COLO829 (cell line): Measurements from ENCODE around the gene FBLN2.

Experiments used
- DNase-seq: peaks from one replicate; pipeline ENCODE4 v3.0.0; 2012; ENCODE audit warnings: low spot score

The FBLN2 gene

DNA sequence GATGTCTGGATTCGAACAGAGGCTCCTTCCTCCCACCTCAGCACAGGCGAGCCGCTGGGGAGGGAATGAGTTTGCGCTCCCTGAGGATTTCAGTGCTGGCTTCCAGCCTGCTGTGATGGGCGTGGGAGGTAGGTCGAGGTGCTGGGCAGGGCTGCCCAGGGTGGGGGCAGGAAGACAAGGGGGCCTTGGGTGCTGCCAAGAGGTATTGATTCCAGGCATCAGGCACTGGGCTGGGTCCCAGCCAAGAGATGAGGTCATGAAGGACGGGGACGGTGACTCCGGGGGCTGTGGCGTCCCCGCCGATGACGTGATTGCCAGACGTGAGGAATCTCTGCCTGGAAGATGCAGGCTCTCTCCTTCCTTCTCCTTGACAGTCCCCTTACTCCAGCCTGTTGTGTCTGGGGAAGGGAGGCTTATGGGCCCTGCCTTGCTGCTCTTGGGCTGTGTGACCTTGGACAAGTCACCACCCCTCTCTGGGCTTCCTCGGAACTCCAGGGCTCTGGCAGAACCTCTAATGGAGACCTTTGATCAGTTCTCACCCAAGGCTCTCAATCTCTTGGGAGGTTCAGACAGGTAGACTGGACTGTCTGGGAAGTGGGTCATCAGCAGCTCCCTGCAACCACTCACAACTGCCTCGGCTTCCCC lies 116.8 kb downstream of the FBLN2 start:
- DNase-seq, result no peak

DNA sequence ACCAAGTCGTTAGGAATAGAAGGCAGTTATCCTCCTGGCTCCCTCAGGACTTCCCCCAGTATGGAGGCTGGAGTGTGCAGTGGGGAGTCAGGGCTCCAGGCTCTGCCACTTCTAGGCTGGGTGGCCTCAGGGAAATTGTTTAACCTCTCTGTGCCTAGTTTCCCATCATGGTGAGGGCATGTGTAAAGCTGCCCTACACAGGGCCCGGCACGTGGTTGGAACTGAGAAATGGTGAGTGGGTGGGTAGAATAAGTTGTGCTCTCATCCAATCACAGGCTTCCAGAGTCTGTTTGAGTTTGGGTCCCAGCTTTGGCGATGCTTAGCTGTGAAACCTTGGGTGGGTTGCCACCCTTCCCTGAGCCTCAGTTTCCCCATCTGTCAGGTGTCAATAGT lies 117.3 kb downstream of the FBLN2 start:
- no peak for DNase-seq

DNA sequence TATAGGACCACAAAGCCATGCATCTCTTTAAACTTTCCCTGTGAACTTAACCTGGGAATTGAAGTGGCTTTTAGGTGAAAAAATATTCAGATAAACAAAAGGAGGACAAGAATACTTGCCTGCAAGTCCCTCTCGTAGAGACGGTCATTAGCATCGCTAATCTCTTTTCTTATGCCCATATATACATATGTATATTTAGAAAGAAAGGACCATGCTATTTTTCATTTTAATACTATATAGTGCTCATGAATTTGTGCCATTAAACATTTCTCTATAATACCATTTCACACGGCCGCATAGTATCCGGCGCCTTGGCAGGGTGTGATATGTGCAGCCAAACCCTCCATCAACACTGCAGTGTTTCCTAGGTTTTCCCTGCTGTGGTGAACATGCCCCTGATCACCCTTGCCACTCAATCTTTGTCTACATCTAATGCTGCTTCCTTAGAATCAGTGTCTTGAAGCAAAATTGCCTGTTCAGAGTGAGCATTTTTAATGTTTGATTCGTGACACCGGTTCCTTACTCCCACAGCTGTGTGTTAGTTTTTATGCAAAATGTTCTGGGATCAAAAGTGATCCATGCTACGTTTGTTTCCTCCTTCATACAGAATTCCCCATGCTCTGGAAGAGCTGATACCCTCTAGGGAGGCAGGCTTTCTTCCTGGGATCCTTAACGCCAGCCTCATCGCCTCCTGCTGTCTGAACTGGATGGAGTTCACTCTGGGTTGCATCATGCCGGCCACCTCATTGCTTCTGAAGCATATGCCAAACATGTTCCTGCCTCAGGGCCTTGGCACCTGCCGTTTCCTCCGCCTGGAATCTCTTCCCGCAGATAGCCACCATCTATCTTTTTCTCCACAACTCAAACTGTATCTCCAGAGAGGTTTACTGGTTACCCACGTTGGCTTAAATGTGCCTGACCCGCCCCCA lies 118.1 kb downstream of the FBLN2 start:
- no peak for DNase-seq

DNA sequence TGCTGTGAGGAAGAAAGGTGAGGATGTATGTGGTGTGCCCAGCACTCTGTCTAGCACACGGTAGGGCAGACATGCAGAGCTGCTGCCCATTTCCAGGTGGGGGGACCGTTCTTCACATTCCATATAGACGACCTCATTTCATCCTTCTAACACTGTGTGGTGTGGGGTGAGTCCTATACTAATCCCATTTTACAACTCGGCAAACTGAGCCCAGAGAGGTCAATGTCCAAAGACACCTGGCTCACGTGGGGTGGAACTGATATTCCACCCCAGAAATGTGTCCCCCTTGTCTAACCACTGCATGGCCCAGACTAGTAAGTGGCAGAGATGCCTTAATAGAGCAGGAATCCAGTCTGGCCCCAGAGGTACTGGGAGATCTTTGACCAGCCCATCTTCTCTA lies 119.2 kb downstream of the FBLN2 start:
- no peak for DNase-seq

DNA sequence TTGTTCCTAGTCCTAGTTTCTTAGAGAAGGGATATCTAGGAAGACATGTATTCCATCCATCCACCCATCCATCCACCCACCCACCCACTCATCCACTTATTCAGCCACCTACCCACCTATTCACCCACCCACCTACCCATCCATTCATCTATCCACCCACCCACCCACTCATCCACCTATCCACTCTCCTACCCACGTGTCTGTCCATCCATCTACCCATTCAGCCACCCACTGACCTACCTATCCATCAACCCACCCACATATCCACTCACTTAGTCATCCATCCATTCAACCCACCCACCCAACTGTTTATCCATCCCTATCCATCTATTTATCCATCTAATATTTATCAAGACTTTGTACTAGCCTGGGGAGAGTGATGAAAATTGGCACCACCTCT lies 120.5 kb downstream of the FBLN2 start:
- no peak for DNase-seq

DNA sequence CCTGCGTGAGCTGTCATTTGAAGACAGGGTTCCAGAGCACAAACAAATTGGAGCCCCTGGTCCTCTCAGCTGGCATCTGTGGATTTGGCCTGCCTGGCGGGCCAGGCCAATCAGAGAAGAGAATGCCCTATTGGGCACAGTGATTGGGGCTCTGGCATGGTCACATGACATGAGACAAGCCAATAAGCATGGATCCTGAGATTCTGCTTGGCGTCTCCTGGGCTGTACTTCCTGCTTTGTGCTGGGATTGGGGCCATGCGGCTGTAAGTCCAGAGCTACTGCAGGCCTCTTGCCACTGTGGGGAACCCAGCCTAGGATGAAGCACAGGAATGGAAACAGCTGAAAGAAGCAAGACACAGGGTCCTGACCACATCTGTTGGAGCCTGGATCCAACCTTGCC lies 121.4 kb downstream of the FBLN2 start:
- DNase-seq, result no peak

DNA sequence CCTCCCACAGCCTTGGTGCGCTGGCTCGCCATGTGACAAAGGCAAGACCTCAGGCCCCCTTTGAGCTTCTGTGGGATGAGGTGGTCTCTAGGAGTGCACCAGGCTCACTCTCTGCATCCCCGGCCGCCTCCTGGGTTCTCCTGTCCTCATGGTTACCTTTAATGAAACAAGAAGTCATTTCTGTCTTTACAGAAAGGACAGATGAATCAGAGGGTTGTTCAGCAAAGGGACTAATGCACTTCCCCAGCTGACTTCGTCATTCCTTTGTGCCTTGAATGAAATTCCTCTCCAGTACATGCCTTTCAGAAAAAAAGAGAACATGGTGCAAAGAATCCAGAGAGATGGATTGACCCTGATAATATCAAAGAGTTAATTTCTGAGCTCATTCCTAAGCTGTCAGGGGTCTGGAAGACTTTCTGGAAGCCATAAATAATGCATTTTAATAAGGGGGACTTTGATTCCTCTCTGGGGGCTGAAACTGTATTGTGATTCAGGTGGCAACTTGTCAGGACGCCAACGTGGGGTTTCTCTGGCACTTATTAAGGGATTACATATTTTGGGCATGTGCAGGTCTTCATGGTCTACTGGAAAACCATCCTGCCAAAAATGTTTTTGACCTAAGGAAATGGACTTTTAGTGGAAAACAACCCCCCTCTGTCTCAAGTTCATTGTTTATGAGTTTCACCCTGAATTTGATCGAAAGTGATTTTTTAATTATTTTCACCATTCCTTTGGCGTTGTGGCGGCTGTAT lies 122.7 kb downstream of the FBLN2 start:
- no peak for DNase-seq

DNA sequence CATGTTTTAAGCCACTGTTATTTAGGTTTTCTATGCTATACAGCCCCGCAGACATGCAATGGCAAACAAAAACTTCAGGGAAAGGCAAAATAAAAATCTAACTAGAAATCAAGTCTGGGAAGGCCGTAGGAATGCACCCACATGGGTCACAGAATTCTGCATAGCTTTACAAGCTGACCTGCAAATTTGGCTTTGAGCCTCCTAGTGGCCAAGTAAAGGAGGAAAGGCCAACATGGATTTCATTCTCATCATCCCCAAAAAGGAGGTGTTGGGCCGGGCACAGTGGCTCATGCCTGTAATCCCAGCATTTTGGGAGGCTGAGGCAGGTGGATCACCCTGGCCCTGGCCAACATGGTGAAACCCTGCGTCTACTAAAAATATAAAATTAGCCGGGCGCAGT lies 124.3 kb downstream of the FBLN2 start:
- no peak for DNase-seq

DNA sequence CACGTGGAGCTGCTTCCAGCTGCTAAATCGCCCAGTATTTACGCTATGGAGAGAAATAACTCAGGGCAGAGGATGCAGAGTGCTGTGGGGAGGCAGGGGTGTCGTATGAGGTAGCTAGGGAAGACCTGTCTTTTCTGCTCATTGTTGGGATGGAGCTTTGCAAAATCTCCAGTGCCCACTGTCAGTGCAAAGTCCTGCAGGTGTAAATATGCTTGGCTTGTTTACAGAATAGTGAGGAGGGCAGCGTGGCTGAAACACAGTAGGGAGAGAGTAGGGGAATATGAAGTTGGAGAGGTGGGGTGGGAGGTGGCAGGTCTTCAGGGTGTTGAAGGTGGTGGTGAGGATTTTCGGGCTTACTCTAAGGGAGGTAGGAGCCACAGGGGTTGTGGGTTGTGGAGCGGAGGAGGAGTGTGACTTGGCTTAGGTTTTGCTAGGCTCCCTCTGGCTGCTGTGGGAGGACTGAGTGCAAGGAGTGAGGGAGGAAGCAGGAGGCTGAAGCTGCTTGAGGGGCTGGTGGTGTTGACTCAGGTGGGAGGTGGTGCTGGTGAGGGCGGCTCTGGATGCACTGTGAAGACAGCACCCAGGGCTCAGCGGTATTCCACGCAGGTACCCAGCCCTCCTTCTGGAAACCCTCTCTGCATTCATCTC lies 125.7 kb downstream of the FBLN2 start:
- no peak for DNase-seq

DNA sequence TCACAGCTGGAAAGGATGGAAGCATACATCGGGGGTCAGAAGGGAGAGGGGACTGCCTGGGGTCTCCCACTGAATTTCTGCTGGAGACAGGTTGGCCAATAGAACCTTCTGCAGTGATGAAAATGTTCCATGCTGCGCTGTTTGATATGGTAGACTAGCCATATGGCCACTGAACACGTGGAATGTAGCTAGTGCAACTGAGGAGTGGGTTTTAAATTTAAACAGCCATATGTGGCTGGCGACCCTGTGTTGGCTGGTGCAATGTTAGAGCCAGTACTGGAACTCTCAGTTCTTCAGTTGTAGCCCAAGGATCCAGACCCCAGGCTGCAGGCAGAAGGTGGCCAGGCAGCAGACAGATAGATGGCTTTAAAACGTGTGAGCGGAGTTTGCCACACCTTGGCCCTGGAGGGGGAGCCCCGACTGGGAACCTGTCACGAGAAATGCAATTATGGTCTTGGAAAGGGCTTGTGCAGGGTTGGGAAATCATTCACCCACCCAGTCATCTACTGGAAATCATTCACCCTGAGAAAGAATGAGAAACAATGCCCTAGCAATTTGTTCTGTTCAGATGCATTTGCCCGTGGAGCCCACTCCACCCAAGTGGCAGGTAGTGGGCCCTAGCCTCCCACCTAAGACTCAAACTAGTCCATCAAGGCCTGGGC lies 127.6 kb downstream of the FBLN2 start:
- no peak for DNase-seq

DNA sequence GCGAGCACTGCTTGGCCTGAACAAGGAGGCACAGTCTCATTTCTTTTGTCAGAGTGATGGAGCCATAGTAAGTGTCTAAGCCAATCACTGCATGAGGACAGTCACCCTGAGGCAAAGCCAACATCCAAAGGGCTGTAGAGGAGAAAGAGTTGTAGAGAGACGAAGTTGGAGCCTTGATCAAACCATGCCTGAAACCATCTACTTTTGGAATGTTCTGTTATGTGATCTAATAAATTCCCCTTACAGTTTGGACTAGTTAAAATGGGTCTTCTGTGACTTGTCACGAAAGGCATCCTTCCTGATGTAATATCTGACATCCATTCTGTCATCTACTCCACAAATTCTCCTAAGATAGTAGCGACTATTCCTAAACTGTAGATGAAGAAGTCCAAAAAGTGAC lies 128.3 kb downstream of the FBLN2 start:
- no peak for DNase-seq

DNA sequence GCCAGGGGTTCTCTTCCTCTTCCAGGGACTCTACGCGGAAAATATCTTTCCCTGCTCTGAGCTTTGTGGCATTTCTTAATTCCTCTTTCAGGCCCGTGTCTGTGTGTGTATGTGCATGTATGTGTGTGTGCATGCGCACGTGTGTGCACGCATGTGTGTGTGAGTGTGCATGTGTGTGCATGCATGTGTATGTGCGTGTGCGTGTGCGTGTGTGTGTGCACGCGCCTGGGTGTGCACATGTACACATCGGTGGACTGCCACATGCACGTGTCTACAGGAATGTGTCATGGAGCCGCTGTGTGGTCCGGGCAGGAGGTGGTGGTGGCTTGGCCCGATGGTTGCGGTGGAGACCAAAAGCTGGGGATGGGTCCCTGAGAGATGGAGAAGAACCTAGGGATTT lies 133.0 kb downstream of the FBLN2 start:
- no peak for DNase-seq

DNA sequence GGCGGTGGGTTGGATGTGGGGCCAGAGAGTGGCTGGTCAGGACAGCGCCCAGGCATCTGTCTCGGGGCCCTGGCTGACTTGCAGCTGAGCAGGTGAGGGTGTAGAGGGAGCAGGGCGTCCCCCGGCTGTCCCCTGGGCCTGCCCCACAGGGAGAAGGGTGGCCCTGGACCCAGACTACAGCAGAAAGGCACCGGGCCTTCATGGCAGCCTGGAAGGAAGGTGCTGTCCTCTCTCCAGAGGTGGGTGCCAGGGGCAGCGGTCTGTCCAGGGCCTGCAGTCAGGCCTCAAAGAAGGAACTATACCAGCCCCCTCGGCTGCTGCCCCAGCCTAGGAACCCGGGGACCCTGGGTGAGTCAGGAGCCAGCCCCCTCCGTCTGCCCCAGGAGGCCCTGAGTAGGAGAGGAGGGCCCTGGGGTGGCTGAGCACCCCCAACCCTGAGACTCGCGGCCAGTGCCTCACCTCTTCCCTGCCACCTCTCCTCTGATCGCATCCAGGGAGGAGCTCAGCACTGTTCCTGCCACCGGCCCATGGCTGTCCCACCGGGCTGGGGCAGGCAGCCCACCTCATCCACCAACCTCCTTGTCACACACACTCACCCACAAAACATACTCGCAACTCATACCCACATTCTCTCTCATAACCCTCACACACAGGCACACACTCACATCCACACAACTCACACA lies 133.5 kb downstream of the FBLN2 start:
- no peak for DNase-seq

DNA sequence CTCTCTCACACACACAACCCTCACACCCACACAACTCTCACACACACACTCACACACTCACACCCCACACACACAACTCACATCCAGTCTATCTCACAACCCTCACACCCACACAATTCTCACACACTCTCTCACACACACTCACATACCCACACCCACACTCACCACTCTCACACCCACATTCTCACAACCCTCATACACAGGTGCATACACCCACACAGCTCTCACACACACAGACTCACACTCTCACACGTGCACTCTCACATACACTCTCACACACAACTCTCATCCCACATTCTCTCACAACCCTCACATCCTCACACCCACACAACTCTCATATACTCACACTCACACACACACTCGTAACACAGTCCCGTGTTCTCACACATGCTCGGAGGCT lies 134.4 kb downstream of the FBLN2 start:
- no peak for DNase-seq

DNA sequence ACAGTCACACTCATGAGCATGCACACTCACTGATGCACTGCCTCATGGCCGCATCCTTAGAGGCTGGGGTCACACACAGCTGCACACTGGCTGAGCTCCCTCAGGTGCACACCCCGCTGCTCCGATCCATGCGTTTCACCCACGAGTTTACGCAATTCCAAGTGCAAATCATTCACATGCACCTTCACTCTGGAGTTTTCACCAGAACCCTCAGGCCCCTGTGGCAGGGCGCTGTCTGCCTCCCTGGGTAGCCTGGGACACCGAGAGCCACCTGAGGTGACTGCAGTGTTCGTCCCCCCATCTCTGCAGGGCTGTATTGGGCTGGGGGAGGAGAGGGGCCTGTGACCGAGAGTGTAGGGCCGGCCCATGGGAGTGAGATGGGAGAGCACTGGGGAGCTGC lies 134.8 kb downstream of the FBLN2 start:
- no peak for DNase-seq

DNA sequence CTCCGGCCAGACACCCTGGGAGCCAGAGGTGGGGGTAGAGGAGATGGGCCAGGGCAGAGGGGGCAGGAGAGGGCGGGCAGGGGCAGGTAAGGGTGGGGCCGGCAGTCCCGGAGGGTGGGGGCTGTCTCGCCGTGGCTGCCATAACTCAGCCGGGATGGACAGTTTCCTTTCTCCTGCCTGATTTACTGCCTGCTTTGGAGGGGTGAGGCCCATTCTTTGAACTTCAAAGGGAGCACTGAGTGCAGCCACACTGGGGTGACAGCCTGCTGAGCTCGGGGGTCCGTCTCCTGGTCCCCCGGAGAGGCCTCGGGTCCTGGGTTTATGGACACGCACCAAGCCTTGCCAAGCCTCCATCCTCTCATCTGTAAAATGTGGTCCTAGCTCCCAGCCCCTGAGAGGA lies 135.4 kb downstream of the FBLN2 start:
- DNase-seq, result no peak

DNA sequence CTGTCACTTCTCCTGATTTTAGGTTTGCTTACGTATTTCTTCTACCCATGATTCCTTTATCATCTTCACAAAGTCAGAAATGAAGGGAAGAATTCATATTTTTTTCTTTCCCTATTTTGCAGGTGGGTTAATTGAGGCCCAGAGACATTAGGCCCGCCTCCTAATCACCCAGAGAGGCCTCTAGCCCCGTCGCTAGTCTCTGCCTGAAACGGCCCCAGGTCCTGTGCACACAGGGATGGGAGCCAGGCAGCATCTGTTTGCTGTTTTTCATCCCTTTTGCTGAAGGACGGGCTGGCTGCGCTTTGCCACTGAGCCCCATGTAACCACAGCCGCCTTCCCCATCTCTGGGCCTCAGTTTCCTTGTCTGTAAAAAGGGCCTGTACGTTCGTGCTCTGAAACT lies 135.9 kb downstream of the FBLN2 start:
- no peak for DNase-seq

DNA sequence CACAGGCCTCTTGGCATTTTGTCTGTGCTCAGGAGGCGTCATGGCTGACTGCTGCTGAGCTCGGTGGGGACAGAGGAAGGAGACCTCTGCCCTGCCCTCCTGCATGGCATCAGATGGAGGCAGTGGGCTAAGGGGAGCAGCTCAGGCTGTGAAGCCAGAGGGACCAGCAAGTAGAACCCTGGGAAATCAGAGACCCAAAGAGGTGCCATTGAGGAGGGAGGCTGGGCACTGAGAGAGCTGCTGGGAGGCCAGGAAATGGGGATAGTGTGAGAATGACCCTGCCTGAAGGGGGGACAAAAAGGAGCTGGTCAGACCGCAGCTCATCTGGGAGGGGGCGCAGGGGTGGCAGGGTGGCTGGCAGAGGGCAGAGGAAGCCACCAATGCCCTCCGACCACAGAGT lies 136.8 kb downstream of the FBLN2 start:
- no peak for DNase-seq

DNA sequence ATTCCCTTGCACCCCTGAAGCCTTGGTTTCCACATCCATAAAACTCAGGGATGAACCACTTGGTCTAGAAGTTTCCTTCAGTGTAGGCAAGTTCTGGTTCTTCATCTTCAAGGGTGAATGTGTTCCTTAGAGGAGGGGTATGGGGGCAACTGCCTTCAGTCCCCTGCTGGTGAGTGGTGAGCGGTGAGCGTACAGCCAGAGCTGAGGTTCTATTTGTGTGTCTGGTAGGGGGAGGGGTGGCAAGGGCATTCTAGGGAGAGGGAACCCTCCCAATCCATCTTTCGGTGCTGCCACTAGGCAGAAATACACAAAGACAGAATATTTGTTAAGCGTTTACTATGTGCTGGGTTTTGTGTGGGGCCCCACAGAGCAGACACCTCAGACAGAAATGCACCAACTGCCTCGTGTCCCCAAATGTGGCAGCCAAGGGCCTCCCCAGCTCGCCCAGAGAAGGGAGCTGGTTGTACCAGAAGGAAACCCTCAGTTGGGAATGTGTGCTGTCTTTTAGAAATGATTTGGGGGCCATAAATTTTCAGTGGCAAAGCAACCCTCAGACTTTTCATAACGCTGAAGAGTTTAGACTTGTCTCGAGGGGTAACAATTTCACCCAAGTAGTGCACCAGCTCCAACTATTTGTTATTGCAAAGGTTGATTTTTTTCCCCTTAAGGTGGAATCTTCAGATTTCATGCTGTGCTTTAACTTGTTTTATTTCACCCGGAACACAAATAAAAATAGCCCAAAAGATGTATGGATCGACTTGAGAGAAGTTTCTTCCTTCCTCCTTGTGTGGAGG lies 137.6 kb downstream of the FBLN2 start:
- no peak for DNase-seq

DNA sequence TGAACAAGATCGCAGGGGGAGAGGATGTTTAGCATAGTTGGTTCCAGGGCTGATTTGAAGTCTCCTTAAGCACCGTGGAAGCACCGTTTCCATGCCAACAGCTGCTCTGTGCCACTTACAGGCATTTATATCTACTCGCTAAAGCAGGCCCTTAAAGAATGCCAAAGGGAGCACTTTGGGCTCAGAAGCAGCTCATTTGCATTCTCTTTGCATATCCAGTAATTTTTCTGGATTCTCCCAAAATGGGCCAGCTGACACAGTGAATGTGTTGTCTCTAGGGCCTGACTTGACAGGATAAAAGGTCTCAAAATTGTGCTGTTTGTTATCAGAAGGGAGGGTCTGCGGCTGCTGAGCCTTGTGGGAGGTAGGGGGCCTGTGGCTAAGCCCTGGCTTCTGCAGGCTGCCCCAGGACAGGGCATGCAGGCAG lies 138.6 kb downstream of the FBLN2 start:
- DNase-seq, result no peak
